Gastroesophageal sphincter (tissue), 4 donors: ENCODE results near the gene IRAK4. TPM values are rescaled to one million over a fixed set of nuclear protein-coding genes. Genes with fewer than 3 reads are reported as not detected.

Source experiments
- ATAC-seq: fragments of 150-250 bp; one replicate; pipeline ENCODE4 v1.9.1; 2016; ENCODE audit warnings: mild to moderate bottlenecking, moderate library complexity
- H3K27ac ChIP-seq, 4 donors: fragments of 200-600 bp; sonication (generic) in 3 of 4; 1 replicate in 3 of 4; 2 replicates in 1 of 4; pipeline ENCODE4 v1.5.1; 2016 to 2019
- H3K27me3 ChIP-seq: fragments of 200-600 bp; sonication (generic); one replicate; pipeline ENCODE4 v1.5.1; 2019
- H3K36me3 ChIP-seq, 2 donors: fragments of 200-600 bp; sonication (generic); one replicate each; pipeline ENCODE4 v1.5.1; 2019; ENCODE audit warnings: control low read depth in 1 of 2
- H3K4me1 ChIP-seq, 3 donors: fragments of 200-600 bp; sonication (generic); 1 replicate in 2 of 3; 2 replicates in 1 of 3; pipeline ENCODE4 v1.5.1; 2016 to 2019; ENCODE audit warnings: control low read depth in 2 of 3
- H3K4me3 ChIP-seq, 2 donors: fragments of 200-600 bp; sonication (generic); one replicate each; pipeline ENCODE4 v1.5.1; 2019; ENCODE audit warnings: mild to moderate bottlenecking in 1 of 2, moderate library complexity in 1 of 2
- H3K9me3 ChIP-seq, 3 donors: fragments of 200-600 bp; sonication (generic); one replicate each; pipeline ENCODE4 v1.5.1; 2017 to 2019; ENCODE audit warnings: control low read depth in 2 of 3
- EP300 ChIP-seq: sonication (generic); formaldehyde crosslinking; IDR thresholded peaks from one replicate; pipeline ENCODE4 v1.6.1; 2017; ENCODE audit warnings: antibody characterized with exemption, mild to moderate bottlenecking
- POLR2A ChIP-seq, 2 donors: fragments of 450-650 bp; IDR thresholded peaks; one replicate each; pipeline ENCODE4 v1.6.1; 2017; ENCODE audit warnings: antibody characterized with exemption in 2 of 2, mild to moderate bottlenecking in 2 of 2, moderate library complexity in 1 of 2
- POLR2AphosphoS5 ChIP-seq: sonication (generic); formaldehyde crosslinking; IDR thresholded peaks from one replicate; pipeline ENCODE4 v1.6.1; 2017; ENCODE audit warnings: antibody characterized with exemption
- WGBS, 2 donors: methylation state at CpG; one replicate each; pipeline ENCODE4 v1.1.5; 2018; ENCODE audit warnings: low coverage in 1 of 2; 5-methylcytosine and 5-hydroxymethylcytosine counted together
- total RNA-seq, 4 donors: library from RNA; depleted of rRNA; stranded (reverse); fragments of >200 nt; gene quantifications; one replicate each; pipeline ENCODE4 v1.1.0, GENCODE V29; 2016
- TF ChIP-seq, protein P1 (sequence below), 4 experiments: fragments of 200-600 bp in 2 of 4; fragments of 450-650 bp in 2 of 4; sonication (generic) in 1 of 4; IDR thresholded peaks; one replicate each; pipeline ENCODE4 v1.5.1; 2017 to 2019; ENCODE audit warnings: antibody characterized with exemption in 4 of 4, mild to moderate bottlenecking in 2 of 4, moderate library complexity in 2 of 4

Gene IRAK4
- total RNA-seq, 4 donors from 2014 or later: 15.3 to 36.6 (median 20.0) TPM

- H3K36me3 ChIP-seq: no peaks in the 10 kb centered on the region
- H3K27ac ChIP-seq: no peak overlapping the region
- no peaks in the 10 kb centered on the region for H3K4me1 ChIP-seq
- ATAC-seq: no peak
- WGBS, 2 donors: 95 to 100% methylated on average over 1 of the region's 1 CpG
- no peaks in the 10 kb centered on the region for H3K27me3 ChIP-seq
- H3K9me3 ChIP-seq: no peaks in the 10 kb centered on the region
- TF ChIP-seq POLR2AphosphoS5: no peak
- H3K4me3 ChIP-seq: no peak overlapping the region
These were observed 68.3 kb downstream of the IRAK4 start for GRCh38 chr12:43827093-43827492.

GRCh38 chr12:43832463-43833168 lies 73.9 kb downstream of the IRAK4 start:
- no peak overlapping the region for H3K4me3 ChIP-seq
- no peak for ATAC-seq
- no peaks in the 10 kb centered on the region for H3K9me3 ChIP-seq
- no peak overlapping the region for H3K27ac ChIP-seq
- no peaks in the 10 kb centered on the region for H3K27me3 ChIP-seq
- TF ChIP-seq EP300 (no peak), POLR2AphosphoS5 (no peak), POLR2A (IDR thresholded peaks at IDR 0.05) (no peak)
- TF ChIP-seq, protein P1, sequence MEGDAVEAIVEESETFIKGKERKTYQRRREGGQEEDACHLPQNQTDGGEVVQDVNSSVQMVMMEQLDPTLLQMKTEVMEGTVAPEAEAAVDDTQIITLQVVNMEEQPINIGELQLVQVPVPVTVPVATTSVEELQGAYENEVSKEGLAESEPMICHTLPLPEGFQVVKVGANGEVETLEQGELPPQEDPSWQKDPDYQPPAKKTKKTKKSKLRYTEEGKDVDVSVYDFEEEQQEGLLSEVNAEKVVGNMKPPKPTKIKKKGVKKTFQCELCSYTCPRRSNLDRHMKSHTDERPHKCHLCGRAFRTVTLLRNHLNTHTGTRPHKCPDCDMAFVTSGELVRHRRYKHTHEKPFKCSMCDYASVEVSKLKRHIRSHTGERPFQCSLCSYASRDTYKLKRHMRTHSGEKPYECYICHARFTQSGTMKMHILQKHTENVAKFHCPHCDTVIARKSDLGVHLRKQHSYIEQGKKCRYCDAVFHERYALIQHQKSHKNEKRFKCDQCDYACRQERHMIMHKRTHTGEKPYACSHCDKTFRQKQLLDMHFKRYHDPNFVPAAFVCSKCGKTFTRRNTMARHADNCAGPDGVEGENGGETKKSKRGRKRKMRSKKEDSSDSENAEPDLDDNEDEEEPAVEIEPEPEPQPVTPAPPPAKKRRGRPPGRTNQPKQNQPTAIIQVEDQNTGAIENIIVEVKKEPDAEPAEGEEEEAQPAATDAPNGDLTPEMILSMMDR (IDR thresholded peaks at IDR 0.05): no peak
- 79 to 94% methylated on average over 4 of the region's 4 CpGs for WGBS, 2 donors
- no peaks in the 10 kb centered on the region for H3K36me3 ChIP-seq
- H3K4me1 ChIP-seq: peaks cover 0 to 26% (median 0%) of the 10 kb centered on the region in 3 donors

DNA sequence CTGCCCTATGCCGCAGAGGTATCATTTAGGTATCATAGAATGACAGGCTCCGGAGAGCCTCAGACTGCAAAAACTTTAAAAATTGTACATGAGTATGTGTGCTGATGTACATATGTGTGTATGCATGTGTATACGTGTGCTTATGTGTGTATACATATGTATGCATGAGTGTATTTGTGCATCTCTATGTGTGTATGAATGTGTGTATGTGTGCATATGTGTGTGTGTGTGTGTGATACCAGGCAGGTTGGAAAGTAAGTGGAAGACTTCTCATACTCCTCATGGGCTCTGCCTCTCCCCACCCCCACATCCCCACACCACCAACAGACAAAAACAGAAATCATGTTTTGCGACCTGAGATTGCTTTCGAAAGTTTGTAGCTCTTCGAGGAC lies 76.5 kb downstream of the IRAK4 start:
- Histone ChIP-seq H3K27me3 (no peaks in the 10 kb centered on the region), H3K4me3 (peak overlapping the region; percentile 70 to 75), H3K36me3 (no peaks in the 10 kb centered on the region), H3K4me1 (peaks cover 0 to 30% (median 0%) of the 10 kb centered on the region in 3 donors), H3K27ac (peak overlapping the region; percentile 78 to 95 (median 94)), H3K9me3 (no peaks in the 10 kb centered on the region)
- TF ChIP-seq POLR2AphosphoS5: no peak
- TF ChIP-seq, protein P1 (IDR thresholded peaks at IDR 0.05): no peak
- TF ChIP-seq POLR2A (IDR thresholded peaks at IDR 0.05): no peak
- no peak for TF ChIP-seq EP300
- WGBS, 2 donors: 34 to 62% methylated on average over 3 to 5 of the region's 6 CpGs
- no peak for ATAC-seq

DNA sequence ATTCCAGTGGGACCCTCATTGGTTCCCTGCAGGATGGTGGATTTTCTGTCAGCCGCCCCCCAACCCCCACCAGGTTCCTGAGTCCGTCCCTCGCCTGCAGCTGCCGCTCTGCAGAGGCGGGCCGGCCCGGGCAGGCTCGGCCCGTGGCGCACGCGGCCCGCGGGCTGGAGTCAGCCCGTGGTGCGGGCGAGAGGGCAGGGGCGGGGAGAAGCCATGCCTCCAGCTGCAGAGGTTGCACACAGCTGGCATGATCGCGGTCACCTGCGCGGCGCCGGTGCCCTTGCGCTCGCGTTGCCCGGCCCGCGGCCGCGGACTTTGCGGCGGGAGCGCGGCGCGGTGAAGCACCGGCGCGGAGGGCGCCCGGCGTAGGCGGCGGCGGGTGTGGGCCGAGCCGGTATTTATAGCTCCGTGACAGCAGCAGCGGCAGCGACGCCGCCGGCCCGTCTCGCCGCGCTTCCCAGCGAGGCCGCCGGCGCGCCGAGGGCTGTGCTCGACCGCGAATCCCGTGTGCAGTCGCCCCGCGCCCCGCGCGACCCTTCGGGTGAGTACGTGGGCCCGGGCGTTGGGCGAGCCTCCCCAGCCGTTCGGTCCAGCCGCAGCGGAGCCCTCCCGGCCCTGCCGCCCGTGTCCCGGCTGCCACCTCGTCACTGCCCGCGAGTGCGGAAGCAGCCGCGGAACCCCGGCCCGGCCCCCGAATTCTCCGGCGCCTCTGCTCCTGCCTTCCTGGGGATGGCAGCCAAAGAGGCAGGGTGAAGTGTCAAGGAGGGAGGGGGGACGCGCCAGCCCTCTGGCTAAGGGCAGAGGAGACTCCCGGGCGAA lies 77.1 kb downstream of the IRAK4 start, which contains the start of gene TMEM117:
Gene TMEM117, plus strand, starts transcription at position 426 of the 819 bp plus-strand sequence.
- peak within 1 kb of the TSS; percentile 70 to 75 for H3K4me3 ChIP-seq
- H3K36me3 ChIP-seq: no peaks in the 10 kb centered on the region
- WGBS, 2 donors: no CpG with 5 or more reads among the region's 103 CpGs
- H3K27ac ChIP-seq: peak within 1 kb of the TSS; percentile 78 to 95 (median 94)
- H3K4me1 ChIP-seq: peaks cover 0 to 30% (median 0%) of the 10 kb centered on the region in 3 donors
- ATAC-seq: peak; percentile 92
- TF ChIP-seq EP300: no peak
- TF ChIP-seq POLR2A (IDR thresholded peaks at IDR 0.05): peak; percentile 72 to 77
- peak; percentile 19 for TF ChIP-seq POLR2AphosphoS5
- TF ChIP-seq, protein P1 (IDR thresholded peaks at IDR 0.05): peak in 2 of 4 experiments; percentile 3 to 21
- no peaks in the 10 kb centered on the region for H3K9me3 ChIP-seq
- H3K27me3 ChIP-seq: no peaks in the 10 kb centered on the region

GRCh38 chr12:43836475-43836989 lies 77.8 kb downstream of the IRAK4 start:
- peaks cover 0 to 30% (median 0%) of the 10 kb centered on the region in 3 donors for H3K4me1 ChIP-seq
- 0 to 3% methylated on average over 5 of the region's 8 CpGs for WGBS, 2 donors
- peak; percentile 35 for ATAC-seq
- peak overlapping the region; percentile 78 to 95 (median 94) for H3K27ac ChIP-seq
- H3K27me3 ChIP-seq: no peaks in the 10 kb centered on the region
- no peaks in the 10 kb centered on the region for H3K9me3 ChIP-seq
- no peaks in the 10 kb centered on the region for H3K36me3 ChIP-seq
- H3K4me3 ChIP-seq: peak overlapping the region; percentile 70 to 75
- no peak for TF ChIP-seq POLR2AphosphoS5
- TF ChIP-seq, protein P1 (IDR thresholded peaks at IDR 0.05): no peak
- TF ChIP-seq EP300: no peak
- no peak for TF ChIP-seq POLR2A (IDR thresholded peaks at IDR 0.05)
